ENCODE results near the gene SSU72.
"Not testable (repeated sequence)": the region's sequence is repeated elsewhere in the genome, so short reads cannot be mapped to it uniquely, and the experiment has no call there.

Gene SSU72

GRCh38 chr1:1522536-1522935 lies 52.1 kb downstream of the SSU72 start:
- not testable (repeated sequence) for H3K4me2 ChIP-seq (ENCODE audit: insufficient read depth, low read length); H4K20me1 ChIP-seq (ENCODE audit: insufficient read depth, low read length); H3K9me3 ChIP-seq (ENCODE audit: insufficient read depth, low read length, severe bottlenecking); H3K27me3 ChIP-seq (ENCODE audit: insufficient read depth, low read length, poor library complexity); H2AFZ ChIP-seq (ENCODE audit: low read depth, low read length); H3K4me1 ChIP-seq (ENCODE audit: insufficient read depth, low read length); H3K9ac ChIP-seq (ENCODE audit: low read depth, low read length); ATAC-seq (ENCODE audit: insufficient read depth, low read depth); DNase-seq; H3K27ac ChIP-seq (ENCODE audit: low read length); H3K4me3 ChIP-seq (ENCODE audit: low read depth in 1 of 2, low read length in 2 of 2); H3K79me2 ChIP-seq (ENCODE audit: insufficient read depth, low read length)
- H3K36me3 ChIP-seq (ENCODE audit: insufficient read depth, low read length): peaks cover 69% of the 10 kb centered on the region

- no peak for ATAC-seq (ENCODE audit: insufficient read depth, low read depth)
- Histone ChIP-seq H3K4me1 (ENCODE audit: insufficient read depth, low read length) (no peaks in the 10 kb centered on the region), H3K27me3 (ENCODE audit: insufficient read depth, low read length, poor library complexity) (no peaks in the 10 kb centered on the region), H3K4me2 (ENCODE audit: insufficient read depth, low read length) (no peak overlapping the region), H3K4me3 (ENCODE audit: low read depth in 1 of 2, low read length in 2 of 2) (no peak overlapping the region), H3K36me3 (ENCODE audit: insufficient read depth, low read length) (peaks cover 69% of the 10 kb centered on the region), H3K9me3 (ENCODE audit: insufficient read depth, low read length, severe bottlenecking) (no peaks in the 10 kb centered on the region), H3K9ac (ENCODE audit: low read depth, low read length) (no peak overlapping the region), H3K27ac (ENCODE audit: low read length) (no peak overlapping the region), H4K20me1 (ENCODE audit: insufficient read depth, low read length) (peaks cover 5% of the 10 kb centered on the region; the same call in 1 of the 2 replicates), H2AFZ (ENCODE audit: low read depth, low read length) (no peak overlapping the region), H3K79me2 (ENCODE audit: insufficient read depth, low read length) (peaks cover 3% of the 10 kb centered on the region; the same call in 1 of the 2 replicates)
- no peak for TF ChIP-seq EZH2 (IDR thresholded peaks at IDR 0.05; ENCODE audit: borderline replicate concordance, low read depth, low read length, severe bottlenecking)
- TF ChIP-seq, protein P1, sequence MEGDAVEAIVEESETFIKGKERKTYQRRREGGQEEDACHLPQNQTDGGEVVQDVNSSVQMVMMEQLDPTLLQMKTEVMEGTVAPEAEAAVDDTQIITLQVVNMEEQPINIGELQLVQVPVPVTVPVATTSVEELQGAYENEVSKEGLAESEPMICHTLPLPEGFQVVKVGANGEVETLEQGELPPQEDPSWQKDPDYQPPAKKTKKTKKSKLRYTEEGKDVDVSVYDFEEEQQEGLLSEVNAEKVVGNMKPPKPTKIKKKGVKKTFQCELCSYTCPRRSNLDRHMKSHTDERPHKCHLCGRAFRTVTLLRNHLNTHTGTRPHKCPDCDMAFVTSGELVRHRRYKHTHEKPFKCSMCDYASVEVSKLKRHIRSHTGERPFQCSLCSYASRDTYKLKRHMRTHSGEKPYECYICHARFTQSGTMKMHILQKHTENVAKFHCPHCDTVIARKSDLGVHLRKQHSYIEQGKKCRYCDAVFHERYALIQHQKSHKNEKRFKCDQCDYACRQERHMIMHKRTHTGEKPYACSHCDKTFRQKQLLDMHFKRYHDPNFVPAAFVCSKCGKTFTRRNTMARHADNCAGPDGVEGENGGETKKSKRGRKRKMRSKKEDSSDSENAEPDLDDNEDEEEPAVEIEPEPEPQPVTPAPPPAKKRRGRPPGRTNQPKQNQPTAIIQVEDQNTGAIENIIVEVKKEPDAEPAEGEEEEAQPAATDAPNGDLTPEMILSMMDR (IDR thresholded peaks at IDR 0.05; ENCODE audit: borderline replicate concordance, extremely low read depth, low read length, poor library complexity, severe bottlenecking): no peak
- DNase-seq: no peak
Observed at GRCh38 chr1:1521331-1521730, 53.3 kb downstream of the SSU72 start.

DNA sequence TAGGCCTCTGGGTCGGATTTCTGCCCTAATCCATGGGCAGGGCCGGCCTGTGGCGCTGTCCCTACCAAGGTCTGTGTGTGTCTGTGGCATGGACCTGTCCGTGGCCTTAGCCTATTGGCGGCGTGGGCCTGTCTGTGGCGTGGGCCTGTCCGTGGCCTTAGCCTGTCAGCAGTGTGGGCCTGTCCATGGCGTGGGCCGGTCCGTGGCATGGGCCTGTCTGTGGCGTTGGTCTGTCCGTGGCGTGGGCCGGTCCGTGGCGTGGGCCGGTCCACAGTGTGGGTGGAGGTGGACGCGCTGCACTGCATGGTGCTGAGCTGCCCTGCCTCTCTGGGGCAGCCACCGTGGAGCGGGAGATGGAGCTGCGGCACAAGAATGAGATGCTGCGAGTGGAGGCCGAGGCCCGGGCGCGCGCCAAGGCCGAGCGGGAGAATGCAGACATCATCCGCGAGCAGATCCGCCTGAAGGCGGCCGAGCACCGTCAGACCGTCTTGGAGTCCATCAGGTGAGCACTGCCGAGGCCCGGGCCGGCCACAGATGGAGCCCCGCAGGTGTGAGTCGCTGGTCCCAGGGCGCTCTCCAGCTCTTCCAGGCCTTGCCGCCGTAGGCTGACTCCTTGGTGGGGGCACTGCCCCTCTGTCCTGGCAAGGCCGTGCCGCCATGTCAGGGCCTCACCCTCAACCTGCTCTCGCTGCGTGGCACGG lies 54.7 kb downstream of the SSU72 start:
- Histone ChIP-seq H4K20me1 (ENCODE audit: insufficient read depth, low read length) (peaks cover 11% of the 10 kb centered on the region; the same call in 1 of the 2 replicates), H3K79me2 (ENCODE audit: insufficient read depth, low read length) (peaks cover 11% of the 10 kb centered on the region), H3K36me3 (ENCODE audit: insufficient read depth, low read length) (peaks cover 64% of the 10 kb centered on the region)
- not testable (repeated sequence) for H3K9me3 ChIP-seq (ENCODE audit: insufficient read depth, low read length, severe bottlenecking); H3K27me3 ChIP-seq (ENCODE audit: insufficient read depth, low read length, poor library complexity); H3K9ac ChIP-seq (ENCODE audit: low read depth, low read length); H3K4me1 ChIP-seq (ENCODE audit: insufficient read depth, low read length); H3K4me2 ChIP-seq (ENCODE audit: insufficient read depth, low read length); DNase-seq; H3K4me3 ChIP-seq (ENCODE audit: low read depth in 1 of 2, low read length in 2 of 2); H3K27ac ChIP-seq (ENCODE audit: low read length); H2AFZ ChIP-seq (ENCODE audit: low read depth, low read length); ATAC-seq (ENCODE audit: insufficient read depth, low read depth)

DNA sequence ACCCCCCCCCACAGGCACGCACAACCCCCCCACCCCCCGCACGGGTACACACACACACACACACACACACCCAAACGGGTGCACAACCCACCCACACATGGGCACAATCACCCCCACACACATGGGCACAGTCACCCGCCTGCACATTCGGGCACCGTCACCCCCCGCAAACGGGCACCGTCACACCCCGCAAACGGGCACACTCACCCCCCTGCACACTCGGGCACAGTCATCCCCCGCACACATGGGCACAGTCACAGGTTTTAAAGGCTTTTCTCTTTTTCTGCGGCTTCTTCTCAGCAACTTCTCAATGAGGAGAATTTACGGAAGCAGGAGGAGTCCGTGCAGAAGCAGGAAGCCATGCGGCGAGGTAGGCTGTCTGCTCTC lies 56.0 kb downstream of the SSU72 start:
- H3K36me3 ChIP-seq (ENCODE audit: insufficient read depth, low read length): peaks cover 63% of the 10 kb centered on the region
- not testable (repeated sequence) for H3K9ac ChIP-seq (ENCODE audit: low read depth, low read length); DNase-seq; H3K4me2 ChIP-seq (ENCODE audit: insufficient read depth, low read length); H2AFZ ChIP-seq (ENCODE audit: low read depth, low read length); ATAC-seq (ENCODE audit: insufficient read depth, low read depth); H3K4me3 ChIP-seq (ENCODE audit: low read depth in 1 of 2, low read length in 2 of 2); H3K4me1 ChIP-seq (ENCODE audit: insufficient read depth, low read length); H3K27me3 ChIP-seq (ENCODE audit: insufficient read depth, low read length, poor library complexity); H3K27ac ChIP-seq (ENCODE audit: low read length); H3K9me3 ChIP-seq (ENCODE audit: insufficient read depth, low read length, severe bottlenecking)
- H4K20me1 ChIP-seq (ENCODE audit: insufficient read depth, low read length): peaks cover 14% of the 10 kb centered on the region; the same call in 1 of the 2 replicates
- H3K79me2 ChIP-seq (ENCODE audit: insufficient read depth, low read length): peaks cover 23% of the 10 kb centered on the region

GRCh38 chr1:1517973-1518620 lies 56.6 kb downstream of the SSU72 start:
- H3K36me3 ChIP-seq (ENCODE audit: insufficient read depth, low read length): peaks cover 57% of the 10 kb centered on the region
- H2AFZ ChIP-seq (ENCODE audit: low read depth, low read length): no peak overlapping the region
- TF ChIP-seq, protein P1 (IDR thresholded peaks at IDR 0.05; ENCODE audit: borderline replicate concordance, extremely low read depth, low read length, poor library complexity, severe bottlenecking): no peak
- no peak for TF ChIP-seq EZH2 (IDR thresholded peaks at IDR 0.05; ENCODE audit: borderline replicate concordance, low read depth, low read length, severe bottlenecking)
- H3K4me3 ChIP-seq (ENCODE audit: low read depth in 1 of 2, low read length in 2 of 2): no peak overlapping the region
- no peak overlapping the region for H3K27ac ChIP-seq (ENCODE audit: low read length)
- H3K4me2 ChIP-seq (ENCODE audit: insufficient read depth, low read length): no peak overlapping the region
- DNase-seq: no peak
- no peaks in the 10 kb centered on the region for H3K9me3 ChIP-seq (ENCODE audit: insufficient read depth, low read length, severe bottlenecking)
- ATAC-seq (ENCODE audit: insufficient read depth, low read depth): no peak
- H3K9ac ChIP-seq (ENCODE audit: low read depth, low read length): no peak overlapping the region
- H4K20me1 ChIP-seq (ENCODE audit: insufficient read depth, low read length): peaks cover 14% of the 10 kb centered on the region; the same call in 1 of the 2 replicates
- no peaks in the 10 kb centered on the region for H3K27me3 ChIP-seq (ENCODE audit: insufficient read depth, low read length, poor library complexity)
- H3K4me1 ChIP-seq (ENCODE audit: insufficient read depth, low read length): peaks cover 10% of the 10 kb centered on the region; the same call in 1 of the 2 replicates
- peaks cover 26% of the 10 kb centered on the region for H3K79me2 ChIP-seq (ENCODE audit: insufficient read depth, low read length)

GRCh38 chr1:1516923-1517322 lies 57.7 kb downstream of the SSU72 start:
- peaks cover 14% of the 10 kb centered on the region; the same call in 1 of the 2 replicates for H4K20me1 ChIP-seq (ENCODE audit: insufficient read depth, low read length)
- H3K27me3 ChIP-seq (ENCODE audit: insufficient read depth, low read length, poor library complexity); H3K9ac ChIP-seq (ENCODE audit: low read depth, low read length); H3K4me2 ChIP-seq (ENCODE audit: insufficient read depth, low read length); H3K27ac ChIP-seq (ENCODE audit: low read length); H3K4me3 ChIP-seq (ENCODE audit: low read depth in 1 of 2, low read length in 2 of 2); ATAC-seq (ENCODE audit: insufficient read depth, low read depth); H3K9me3 ChIP-seq (ENCODE audit: insufficient read depth, low read length, severe bottlenecking); H2AFZ ChIP-seq (ENCODE audit: low read depth, low read length); DNase-seq: not testable (repeated sequence)
- H3K4me1 ChIP-seq (ENCODE audit: insufficient read depth, low read length): peaks cover 10% of the 10 kb centered on the region; the same call in 1 of the 2 replicates
- H3K79me2 ChIP-seq (ENCODE audit: insufficient read depth, low read length): peaks cover 33% of the 10 kb centered on the region
- H3K36me3 ChIP-seq (ENCODE audit: insufficient read depth, low read length): peaks cover 51% of the 10 kb centered on the region
